ENCODE data around the gene FYTTD1.

- no peak for TF ChIP-seq CTCF (IDR thresholded peaks at IDR 0.05)
- TF ChIP-seq POLR2A (IDR thresholded peaks at IDR 0.05), result no peak
- no peak for TF ChIP-seq EP300 (IDR thresholded peaks at IDR 0.05; ENCODE audit: low read depth)
Measured at GRCh38 chr3:197749315-197749600, 425 bp upstream of the FYTTD1 start.
